NCI-H748 (cell line): ENCODE measurements around the gene OLFML1.

Experiments used
- DNase-seq: peaks from one replicate; lab custom pipeline; 2025; ENCODE audit not compliant: unreplicated experiment; lab: John Stamatoyannopoulos, UW

OLFML1 gene

GRCh38 chr11:7559398-7560283, 74.3 kb downstream of the OLFML1 start:
- no peak for DNase-seq
